ENCODE results near the gene ZC3H4.

Gene ZC3H4

GRCh38 chr19:47156861-47157430, 43.4 kb upstream of the ZC3H4 start:
- CTCF ChIA-PET: interaction anchor here (0.5 to 0.7 kb wide), 3 partner anchors 17 to 732 kb away, joined by 3 read pairs; no protein-coding TSS in a partner anchor
- DNase-seq (ENCODE audit: low spot score): no peak
- peak overlapping the region; percentile 81 for H3K27ac ChIP-seq
- no peak for TF ChIP-seq CTCF (conservative IDR thresholded peaks at IDR 0.05; ENCODE audit: low read depth)
- POLR2A ChIA-PET (ENCODE audit: low non-redundant PET): interaction anchor here (0.6 kb wide), 2 partner anchors 92 to 120 kb away, joined by 3 to 5 read pairs; no protein-coding TSS in a partner anchor

GRCh38 chr19:47155148-47155547, 41.6 kb upstream of the ZC3H4 start:
- CTCF ChIA-PET: interaction anchor here (0.5 to 0.6 kb wide), 2 partner anchors 10 to 92 kb away, joined by 3 to 9 read pairs; no protein-coding TSS in a partner anchor
- no peak for DNase-seq (ENCODE audit: low spot score)
- H3K27ac ChIP-seq: no peak overlapping the region; the same call in 1 of the 2 replicates
- no peak for TF ChIP-seq CTCF (conservative IDR thresholded peaks at IDR 0.05; ENCODE audit: low read depth)
- POLR2A ChIA-PET (ENCODE audit: low non-redundant PET): no interaction called here

GRCh38 chr19:47153266-47153665, 39.7 kb upstream of the ZC3H4 start:
- no peak for DNase-seq (ENCODE audit: low spot score)
- H3K27ac ChIP-seq: no peak overlapping the region
- TF ChIP-seq CTCF (conservative IDR thresholded peaks at IDR 0.05; ENCODE audit: low read depth): no peak
- ChIA-PET POLR2A (ENCODE audit: low non-redundant PET) (no interaction called here), CTCF (interaction anchor here (0.6 kb wide), 1 partner anchor 30 kb away, joined by 3 read pairs; no protein-coding TSS in a partner anchor)

GRCh38 chr19:47152632-47153031, 39.1 kb upstream of the ZC3H4 start:
- TF ChIP-seq CTCF (conservative IDR thresholded peaks at IDR 0.05; ENCODE audit: low read depth): no peak
- DNase-seq (ENCODE audit: low spot score): peak; percentile 83
- POLR2A ChIA-PET (ENCODE audit: low non-redundant PET): no interaction called here
- no peak overlapping the region for H3K27ac ChIP-seq
- CTCF ChIA-PET: interaction anchor here (0.7 to 1.1 kb wide), 2 partner anchors 18 to 76 kb away, joined by 3 read pairs; no protein-coding TSS in a partner anchor

GRCh38 chr19:47152205-47152604, 38.6 kb upstream of the ZC3H4 start:
- POLR2A ChIA-PET (ENCODE audit: low non-redundant PET): no interaction called here
- no peak for TF ChIP-seq CTCF (conservative IDR thresholded peaks at IDR 0.05; ENCODE audit: low read depth)
- H3K27ac ChIP-seq: no peak overlapping the region
- no peak for DNase-seq (ENCODE audit: low spot score)
- CTCF ChIA-PET: interaction anchor here (0.6 to 1.1 kb wide), 3 partner anchors 18 to 784 kb away, joined by 3 to 4 read pairs (median 3); no protein-coding TSS in a partner anchor

- CTCF ChIA-PET: interaction anchor here (0.6 to 1.5 kb wide), 2 partner anchors 59 to 784 kb away, joined by 4 to 9 read pairs; no protein-coding TSS in a partner anchor
- peak overlapping the region; percentile 57 for H3K27ac ChIP-seq
- POLR2A ChIA-PET (ENCODE audit: low non-redundant PET): no interaction called here
- TF ChIP-seq CTCF (conservative IDR thresholded peaks at IDR 0.05; ENCODE audit: low read depth): no peak
- no peak for DNase-seq (ENCODE audit: low spot score)
Observed at GRCh38 chr19:47151627-47152026, 38.1 kb upstream of the ZC3H4 start.
